MM.1S (cell line): Measurements from ENCODE around the gene HSF2BP.

Experiments
- DNase-seq: peaks from one replicate; pipeline ENCODE4 v3.0.0-alpha.2; 2015
- H2AFZ ChIP-seq: fragments of 300-600 bp; sonication (generic); 2 replicates; pipeline ENCODE4 v1.6.0; 2016; ENCODE audit warnings: antibody characterized with exemption, low read length
- H3F3A ChIP-seq: fragments of 300-600 bp; sonication (generic); 2 replicates; pipeline ENCODE4 v1.6.1; 2016; ENCODE audit warnings: mild to moderate bottlenecking, antibody characterized with exemption, low read length, moderate library complexity, mixed read lengths; ENCODE audit not compliant: insufficient read depth
- H3K27ac ChIP-seq: fragments of 300-600 bp; sonication (generic); 2 replicates; pipeline ENCODE4 v1.5.1; 2016; ENCODE audit warnings: mild to moderate bottlenecking, low read length
- H3K27me3 ChIP-seq: fragments of 300-600 bp; sonication (generic); replicated peaks from 2 replicates; pipeline ENCODE4 v1.6.0; 2016; ENCODE audit warnings: low read length; ENCODE audit not compliant: insufficient read depth
- H3K36me3 ChIP-seq: fragments of 300-600 bp; sonication (generic); replicated peaks from 2 replicates; pipeline ENCODE4 v1.6.1; 2016; ENCODE audit warnings: mild to moderate bottlenecking, low read length, mixed read lengths; ENCODE audit not compliant: insufficient read depth
- H3K4me1 ChIP-seq: fragments of 300-600 bp; sonication (generic); 2 replicates; pipeline ENCODE4 v1.6.1; 2016; ENCODE audit warnings: low read length, mixed read lengths
- H3K4me2 ChIP-seq: fragments of 300-600 bp; sonication (generic); 2 replicates; pipeline ENCODE4 v1.6.0; 2016; ENCODE audit warnings: low read depth, low read length
- H3K4me3 ChIP-seq: fragments of 300-600 bp; sonication (generic); 2 replicates; pipeline ENCODE4 v1.5.1; 2016; ENCODE audit warnings: low read length, mixed read lengths
- H3K79me2 ChIP-seq: fragments of 300-600 bp; sonication (generic); 2 replicates; pipeline ENCODE4 v1.6.1; 2016; ENCODE audit warnings: mixed run types, low read length, mixed read lengths
- H3K9ac ChIP-seq: fragments of 300-600 bp; sonication (generic); 2 replicates; pipeline ENCODE4 v1.6.1; 2016; ENCODE audit warnings: low read length, mixed read lengths
- H3K9me2 ChIP-seq: fragments of 300-600 bp; sonication (generic); replicated peaks from 2 replicates; pipeline ENCODE4 v1.6.1; 2016; ENCODE audit warnings: mild to moderate bottlenecking, low read length, mixed read lengths; ENCODE audit not compliant: insufficient read depth
- H3K9me3 ChIP-seq: fragments of 300-600 bp; sonication (generic); replicated peaks from 2 replicates; pipeline ENCODE4 v1.6.1; 2016; ENCODE audit warnings: mild to moderate bottlenecking, low read length, mixed read lengths; ENCODE audit not compliant: insufficient read depth
- H4K20me1 ChIP-seq: fragments of 300-600 bp; sonication (generic); 2 replicates; pipeline ENCODE4 v1.6.1; 2016; ENCODE audit warnings: mild to moderate bottlenecking, low read length, moderate library complexity, mixed read lengths; ENCODE audit not compliant: insufficient read depth
- CTCF ChIP-seq: fragments of 300-600 bp; sonication (generic); IDR thresholded peaks from 2 replicates; pipeline ENCODE4 v1.5.1; 2016; ENCODE audit warnings: antibody characterized with exemption, low read length, mixed read lengths
- EZH2 ChIP-seq: fragments of 300-600 bp; sonication (generic); optimal IDR thresholded peaks from 2 replicates; pipeline ENCODE3; 2017; ENCODE audit warnings: low read depth, mild to moderate bottlenecking, antibody characterized with exemption, low read length, mixed read lengths
- EZH2phosphoT487 ChIP-seq: fragments of 300-600 bp; sonication (generic); IDR thresholded peaks from 2 replicates; pipeline ENCODE4 v1.6.1; 2018; ENCODE audit warnings: antibody characterized with exemption, low read length

HSF2BP gene

GRCh38 chr21:43667191-43667904 lies 8.1 kb upstream of the HSF2BP start:
- no peaks in the 10 kb centered on the region for H3K27me3 ChIP-seq
- peaks cover 14% of the 10 kb centered on the region for H3K36me3 ChIP-seq
- H3K9me2 ChIP-seq: no peaks in the 10 kb centered on the region
- peaks cover 99% of the 10 kb centered on the region for H3K79me2 ChIP-seq
- H3K9me3 ChIP-seq: no peaks in the 10 kb centered on the region
- H3K4me3 ChIP-seq: no peak overlapping the region
- DNase-seq: no peak
- H4K20me1 ChIP-seq: no peaks in the 10 kb centered on the region; the same call in 1 of the 2 replicates
- H3K4me1 ChIP-seq: no peaks in the 10 kb centered on the region
- H3K27ac ChIP-seq: no peak overlapping the region
- H3F3A ChIP-seq: no peaks in the 10 kb centered on the region; the same call in 1 of the 2 replicates
- H3K4me2 ChIP-seq: no peak overlapping the region
- TF ChIP-seq EZH2phosphoT487 (no peak), CTCF (no peak)
- H3K9ac ChIP-seq: no peak overlapping the region
- H2AFZ ChIP-seq: no peak overlapping the region

- H3K36me3 ChIP-seq: peaks cover 26% of the 10 kb centered on the region
- peaks cover 100% of the 10 kb centered on the region for H3K79me2 ChIP-seq
- H3K27ac ChIP-seq: no peak overlapping the region
- H4K20me1 ChIP-seq: no peaks in the 10 kb centered on the region; the same call in 1 of the 2 replicates
- no peak overlapping the region for H3K9ac ChIP-seq
- H3K27me3 ChIP-seq: no peaks in the 10 kb centered on the region
- no peaks in the 10 kb centered on the region for H3K9me2 ChIP-seq
- peaks cover 12% of the 10 kb centered on the region for H3K4me1 ChIP-seq
- H3K4me2 ChIP-seq: no peak overlapping the region
- no peaks in the 10 kb centered on the region for H3K9me3 ChIP-seq
- TF ChIP-seq EZH2phosphoT487 (no peak), EZH2 (no peak), CTCF (no peak)
- H3K4me3 ChIP-seq: no peak overlapping the region
- no peak overlapping the region for H2AFZ ChIP-seq
- H3F3A ChIP-seq: no peaks in the 10 kb centered on the region; the same call in 1 of the 2 replicates
- no peak for DNase-seq
Observed at GRCh38 chr21:43665879-43666278, 6.6 kb upstream of the HSF2BP start.

- Histone ChIP-seq H2AFZ (no peak overlapping the region), H3K9me3 (no peaks in the 10 kb centered on the region), H3K4me1 (peaks cover 14% of the 10 kb centered on the region), H3K9ac (no peak overlapping the region), H3K36me3 (peaks cover 19% of the 10 kb centered on the region), H3K27me3 (no peaks in the 10 kb centered on the region), H3K9me2 (no peaks in the 10 kb centered on the region), H3K79me2 (peaks cover 99% of the 10 kb centered on the region), H3K4me2 (no peak overlapping the region), H3K27ac (no peak overlapping the region), H4K20me1 (no peaks in the 10 kb centered on the region; the same call in 1 of the 2 replicates), H3K4me3 (no peak overlapping the region), H3F3A (peaks cover 9% of the 10 kb centered on the region)
- TF ChIP-seq CTCF (no peak), EZH2phosphoT487 (no peak), EZH2 (no peak)
- DNase-seq: no peak
Observed at GRCh38 chr21:43664358-43664757, 5.1 kb upstream of the HSF2BP start.
